ENCODE data around the gene UBE2G2.
A peak's percentile ranks its signal among the peaks of the same experiment; 100 is the strongest.

UBE2G2 gene

DNA sequence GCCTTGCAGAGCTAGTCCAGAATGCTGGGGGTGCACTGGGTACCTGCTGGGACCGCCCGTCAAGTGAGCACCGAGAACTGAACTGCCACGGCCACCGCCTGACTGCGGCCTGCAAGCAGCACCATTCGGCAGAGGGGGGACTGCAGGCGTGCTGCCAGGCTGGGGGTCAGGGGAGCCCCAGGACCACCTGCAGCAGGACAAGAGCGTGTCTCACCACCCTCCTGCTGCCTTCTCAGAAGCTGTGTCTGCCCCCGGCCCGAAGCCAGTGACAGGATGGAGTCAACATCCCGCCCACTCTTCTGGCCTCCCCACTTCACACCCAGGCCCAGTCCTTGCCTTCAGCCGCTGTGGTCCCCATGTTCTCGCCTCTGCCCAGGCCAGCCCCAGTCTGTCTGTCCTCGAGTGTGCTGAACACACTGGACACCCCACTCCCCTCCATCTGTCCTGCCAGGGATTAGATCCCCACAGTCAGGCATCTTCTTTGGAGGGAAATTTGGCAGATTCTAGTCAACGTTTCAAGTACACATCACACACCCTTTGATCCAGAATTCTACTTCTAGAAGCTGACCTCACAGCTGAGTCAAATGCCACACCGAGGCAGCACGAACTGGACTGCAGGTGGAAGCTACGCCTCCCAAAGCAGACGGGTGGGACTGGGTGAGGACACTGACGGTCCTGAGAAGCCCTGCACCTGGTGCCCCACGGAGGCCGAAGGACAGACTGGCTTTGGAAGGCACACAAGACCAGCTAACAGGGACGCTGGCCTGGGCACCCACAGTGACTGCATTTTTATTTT is 45.8 kb upstream of the UBE2G2 start:
- no peak for DNase-seq (ENCODE audit: extremely low read depth, insufficient read length)
- H3K27me3 ChIP-seq (replicated peaks; ENCODE audit: control insufficient read depth, insufficient read depth, low read length), result no peaks in the 10 kb centered on the region; the same call in none of the 2 replicates
- TF ChIP-seq, protein P1, sequence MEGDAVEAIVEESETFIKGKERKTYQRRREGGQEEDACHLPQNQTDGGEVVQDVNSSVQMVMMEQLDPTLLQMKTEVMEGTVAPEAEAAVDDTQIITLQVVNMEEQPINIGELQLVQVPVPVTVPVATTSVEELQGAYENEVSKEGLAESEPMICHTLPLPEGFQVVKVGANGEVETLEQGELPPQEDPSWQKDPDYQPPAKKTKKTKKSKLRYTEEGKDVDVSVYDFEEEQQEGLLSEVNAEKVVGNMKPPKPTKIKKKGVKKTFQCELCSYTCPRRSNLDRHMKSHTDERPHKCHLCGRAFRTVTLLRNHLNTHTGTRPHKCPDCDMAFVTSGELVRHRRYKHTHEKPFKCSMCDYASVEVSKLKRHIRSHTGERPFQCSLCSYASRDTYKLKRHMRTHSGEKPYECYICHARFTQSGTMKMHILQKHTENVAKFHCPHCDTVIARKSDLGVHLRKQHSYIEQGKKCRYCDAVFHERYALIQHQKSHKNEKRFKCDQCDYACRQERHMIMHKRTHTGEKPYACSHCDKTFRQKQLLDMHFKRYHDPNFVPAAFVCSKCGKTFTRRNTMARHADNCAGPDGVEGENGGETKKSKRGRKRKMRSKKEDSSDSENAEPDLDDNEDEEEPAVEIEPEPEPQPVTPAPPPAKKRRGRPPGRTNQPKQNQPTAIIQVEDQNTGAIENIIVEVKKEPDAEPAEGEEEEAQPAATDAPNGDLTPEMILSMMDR (IDR thresholded peaks at IDR 0.05; ENCODE audit: insufficient read depth, low read length, poor library complexity, severe bottlenecking), result no peak
- H3K4me3 ChIP-seq (replicated peaks; ENCODE audit: low read depth, low read length), result no peak overlapping the region
- peaks cover 10% of the 10 kb centered on the region for H3K36me3 ChIP-seq (ENCODE audit: control insufficient read depth, insufficient read depth, low read length)

DNA sequence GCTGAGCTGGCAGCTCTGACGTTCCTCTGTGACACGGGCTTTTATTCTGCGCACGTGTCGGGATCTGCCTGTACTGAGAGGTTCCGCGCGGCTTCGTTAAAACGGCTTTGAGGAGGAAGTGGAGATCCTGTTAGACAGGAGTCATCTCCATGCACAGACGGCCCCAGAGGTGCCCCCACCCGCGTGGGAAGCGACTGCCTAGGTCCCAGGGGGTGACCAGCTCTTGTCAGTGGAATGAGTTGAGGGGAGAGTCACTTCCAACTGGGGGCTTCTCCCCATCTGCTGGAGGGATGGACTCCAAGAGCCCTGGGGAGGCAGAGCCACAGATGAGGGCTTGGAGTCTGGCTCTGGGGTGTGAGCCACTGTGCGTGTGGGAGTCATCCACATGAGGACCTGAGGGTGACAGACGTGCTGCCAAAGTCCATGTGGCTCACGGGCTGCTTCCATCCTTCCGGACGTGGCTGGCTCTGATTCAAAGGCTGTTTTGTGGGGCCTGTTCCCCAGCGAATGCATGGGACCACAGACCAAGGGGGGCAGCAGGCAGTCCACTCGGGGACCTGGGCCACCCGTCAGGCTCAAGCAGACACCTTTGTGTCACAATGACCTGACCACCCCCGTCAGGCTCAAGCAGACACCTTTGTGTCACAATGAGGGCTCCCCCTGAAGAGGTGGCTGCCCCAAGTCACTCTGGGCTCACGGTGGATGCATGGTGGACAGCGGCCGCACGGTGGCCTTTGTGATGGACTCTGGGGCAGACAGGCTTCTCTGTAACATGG is 45.1 kb upstream of the UBE2G2 start:
- no peak for DNase-seq (ENCODE audit: extremely low read depth, insufficient read length)
- H3K27me3 ChIP-seq (replicated peaks; ENCODE audit: control insufficient read depth, insufficient read depth, low read length), result no peaks in the 10 kb centered on the region; the same call in none of the 2 replicates
- TF ChIP-seq, protein P1 (IDR thresholded peaks at IDR 0.05; ENCODE audit: insufficient read depth, low read length, poor library complexity, severe bottlenecking), result no peak
- peaks cover 8% of the 10 kb centered on the region for H3K36me3 ChIP-seq (ENCODE audit: control insufficient read depth, insufficient read depth, low read length)
- H3K4me3 ChIP-seq (replicated peaks; ENCODE audit: low read depth, low read length), result no peak overlapping the region

DNA sequence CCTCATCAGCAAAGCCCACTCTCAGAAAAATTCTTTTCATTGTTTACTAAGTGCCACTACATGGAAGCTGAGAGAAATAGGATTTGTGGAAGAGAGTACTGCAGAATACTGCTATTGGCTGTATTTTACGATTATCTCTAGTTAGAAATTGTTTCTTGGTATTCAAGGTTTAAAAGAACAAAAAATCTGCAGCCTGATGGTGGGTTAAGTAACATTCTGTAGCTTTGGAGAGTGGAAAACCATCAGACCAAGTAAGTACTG is 44.5 kb upstream of the UBE2G2 start:
- Histone ChIP-seq H3K36me3 (ENCODE audit: control insufficient read depth, insufficient read depth, low read length) (peaks cover 8% of the 10 kb centered on the region), H3K27me3 (replicated peaks; ENCODE audit: control insufficient read depth, insufficient read depth, low read length) (no peaks in the 10 kb centered on the region; the same call in none of the 2 replicates), H3K4me3 (replicated peaks; ENCODE audit: low read depth, low read length) (peak overlapping the region; percentile 40)
- TF ChIP-seq, protein P1 (IDR thresholded peaks at IDR 0.05; ENCODE audit: insufficient read depth, low read length, poor library complexity, severe bottlenecking), result no peak
- DNase-seq (ENCODE audit: extremely low read depth, insufficient read length), result no peak

DNA sequence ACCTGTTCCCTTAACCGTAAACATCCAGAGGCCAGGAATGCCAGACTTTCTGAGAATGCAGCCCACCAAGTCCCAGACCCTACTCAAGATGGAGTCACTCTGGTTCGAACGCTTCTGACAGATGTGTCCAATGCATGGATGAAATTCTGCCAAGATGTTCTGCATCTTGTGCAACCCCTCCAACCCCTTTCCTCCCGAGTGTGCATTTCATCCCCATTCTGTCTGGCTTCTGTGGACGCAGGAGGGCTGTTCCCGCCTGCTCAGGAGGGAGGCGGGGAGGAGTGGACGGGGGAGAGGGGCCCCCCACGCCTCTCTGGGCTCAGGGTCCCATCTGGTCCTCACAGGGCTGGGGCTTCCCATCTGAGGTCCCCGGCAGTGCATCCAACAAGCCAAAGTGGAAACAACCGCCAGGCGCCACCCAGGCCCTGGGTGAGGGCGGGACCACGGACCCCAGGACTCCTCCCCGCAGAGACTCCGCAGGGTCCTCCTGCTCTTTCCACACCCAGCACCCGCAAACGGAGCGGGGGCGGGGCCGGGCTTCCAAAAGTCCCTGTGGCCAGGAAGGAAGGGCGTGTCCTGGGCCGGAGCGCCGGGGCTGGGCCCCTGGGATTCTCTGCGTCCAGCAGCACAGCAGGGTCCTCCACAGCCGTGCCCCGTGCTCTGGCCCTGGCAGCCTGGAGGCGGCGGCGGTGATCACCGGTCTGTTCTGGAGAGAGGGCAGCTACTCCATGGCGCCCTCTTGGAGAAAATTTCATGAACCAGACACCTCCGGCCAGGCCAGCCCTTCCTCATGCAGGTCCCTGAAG is 44.0 kb upstream of the UBE2G2 start:
- DNase-seq (ENCODE audit: extremely low read depth, insufficient read length), result peak; percentile 46
- H3K36me3 ChIP-seq (ENCODE audit: control insufficient read depth, insufficient read depth, low read length), result peaks cover 8% of the 10 kb centered on the region
- TF ChIP-seq, protein P1 (IDR thresholded peaks at IDR 0.05; ENCODE audit: insufficient read depth, low read length, poor library complexity, severe bottlenecking), result peak; percentile 32
- H3K4me3 ChIP-seq (replicated peaks; ENCODE audit: low read depth, low read length), result peak overlapping the region; percentile 40
- no peaks in the 10 kb centered on the region; the same call in none of the 2 replicates for H3K27me3 ChIP-seq (replicated peaks; ENCODE audit: control insufficient read depth, insufficient read depth, low read length)

DNA sequence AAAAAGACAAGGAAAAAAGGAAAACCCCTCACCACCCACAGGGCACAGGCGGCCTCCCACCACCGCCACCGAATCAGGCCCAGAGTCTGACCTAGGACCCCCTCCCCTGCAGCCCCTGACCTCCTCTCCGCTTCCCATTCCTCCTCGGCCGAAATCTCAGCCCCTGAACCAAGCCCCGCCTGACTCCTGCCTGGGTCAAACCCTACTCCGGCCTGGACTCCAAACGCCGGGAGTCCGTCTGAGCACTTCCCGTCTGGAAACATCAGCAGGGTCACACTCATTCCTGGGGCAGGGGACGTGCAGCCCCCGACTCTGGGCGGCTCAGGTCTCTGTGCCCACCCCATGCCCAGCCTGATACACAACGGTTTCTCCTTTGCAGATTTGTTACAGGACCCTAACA is 42.6 kb upstream of the UBE2G2 start:
- DNase-seq (ENCODE audit: extremely low read depth, insufficient read length), result no peak
- Histone ChIP-seq H3K36me3 (ENCODE audit: control insufficient read depth, insufficient read depth, low read length) (peaks cover 3% of the 10 kb centered on the region), H3K4me3 (replicated peaks; ENCODE audit: low read depth, low read length) (no peak overlapping the region), H3K27me3 (replicated peaks; ENCODE audit: control insufficient read depth, insufficient read depth, low read length) (no peaks in the 10 kb centered on the region; the same call in none of the 2 replicates)
- TF ChIP-seq, protein P1 (IDR thresholded peaks at IDR 0.05; ENCODE audit: insufficient read depth, low read length, poor library complexity, severe bottlenecking), result no peak

Data from GM06990 (cell line).